ENCODE measurements around the gene CASTOR1. TPM values are rescaled to one million over a fixed set of nuclear protein-coding genes. Genes with fewer than 3 reads are reported as not detected.
A peak's percentile ranks its signal among the peaks of the same experiment; 100 is the strongest.

CASTOR1 gene
- total and polyA plus RNA-seq, 5 experiments from 2014 or later = 16.9 to 33.5 (median 20.4) TPM

- peak in 3 of 10 donors; percentile 35 to 42 (median 38) for DNase-seq
Measured at GRCh38 chr22:30307041-30307574, 17.8 kb upstream of the CASTOR1 start.

DNA sequence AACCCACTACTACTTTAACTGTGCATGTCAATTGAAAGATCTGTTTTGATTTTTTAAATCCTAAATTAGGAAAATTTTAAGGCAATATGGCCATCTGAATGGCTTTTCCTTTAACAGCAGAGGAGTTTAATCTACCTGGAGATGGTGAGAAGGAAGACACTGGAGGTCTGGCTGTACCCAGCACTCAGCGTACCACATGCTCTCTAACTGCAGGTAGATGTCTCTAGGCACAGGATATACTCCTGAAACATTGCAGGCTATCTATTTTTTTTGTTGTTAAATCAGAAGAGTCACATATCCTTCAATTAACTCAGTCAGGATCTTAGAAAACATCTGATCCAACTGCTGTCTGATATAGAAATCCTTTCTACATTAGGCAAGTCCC, 17.3 kb upstream of the CASTOR1 start:
- no peak for DNase-seq
- H3K36me3 Mint-ChIP-seq = peaks cover 0 to 19% (median 5%) of the 10 kb centered on the region in 3 donors

More at GRCh38 chr22:30307041-30307574, 17.8 kb upstream of the CASTOR1 start:
- peak overlapping the region; percentile 63 to 85 (median 74) for H3K4me3 Mint-ChIP-seq
- POLR2A ChIA-PET = interaction anchor here (1.1 to 14.6 kb wide), 8 partner anchors 14 to 986 kb away, joined by 5 to 424 read pairs (median 8); partner anchors contain the start of genes CASTOR1, CCDC157, PIK3IP1 and SEC14L2
- peaks cover 71 to 99% (median 99%) of the 10 kb centered on the region in 4 donors for H3K4me1 Mint-ChIP-seq
- H3K36me3 Mint-ChIP-seq = peaks cover 0 to 17% (median 5%) of the 10 kb centered on the region in 3 donors
- ATAC-seq = peak; percentile 3 to 11
- no peaks in the 10 kb centered on the region for H3K9me3 Mint-ChIP-seq
- no peaks in the 10 kb centered on the region for H3K27me3 Mint-ChIP-seq
- peak overlapping the region; percentile 94 to 100 (median 98) for H3K27ac Mint-ChIP-seq

GRCh38 chr22:30305906-30306626, 16.8 kb upstream of the CASTOR1 start:
- peak in 6 of 10 donors; percentile 40 to 91 (median 76) for DNase-seq
- Mint-ChIP-seq H3K4me1 (peaks cover 73 to 99% (median 99%) of the 10 kb centered on the region in 4 donors), H3K27me3 (no peaks in the 10 kb centered on the region), H3K27ac (peak overlapping the region; percentile 94 to 100 (median 98)), H3K4me3 (peak overlapping the region; percentile 63 to 85 (median 74)), H3K9me3 (no peaks in the 10 kb centered on the region), H3K36me3 (peaks cover 0 to 25% (median 9%) of the 10 kb centered on the region in 3 donors)
- POLR2A ChIA-PET = interaction anchor here (0.7 to 14.6 kb wide), 14 partner anchors 13 to 987 kb away, joined by 3 to 424 read pairs (median 6); partner anchors contain the start of genes CASTOR1, CCDC157, PIK3IP1 and RNF215
- ATAC-seq = peak; percentile 61 to 68

More for the DNA sequence above, 17.3 kb upstream of the CASTOR1 start:
- H3K4me1 Mint-ChIP-seq = peaks cover 72 to 99% (median 99%) of the 10 kb centered on the region in 4 donors
- no peaks in the 10 kb centered on the region for H3K27me3 Mint-ChIP-seq
- POLR2A ChIA-PET = interaction anchor here (1.1 to 14.6 kb wide), 8 partner anchors 13 to 986 kb away, joined by 5 to 424 read pairs (median 8); partner anchors contain the start of genes CASTOR1, CCDC157, PIK3IP1 and SEC14L2
- peak overlapping the region; percentile 94 to 100 (median 98) for H3K27ac Mint-ChIP-seq
- H3K9me3 Mint-ChIP-seq = no peaks in the 10 kb centered on the region
- peak; percentile 43 to 53 for ATAC-seq
- H3K4me3 Mint-ChIP-seq = peak overlapping the region; percentile 63 to 85 (median 74)

DNA sequence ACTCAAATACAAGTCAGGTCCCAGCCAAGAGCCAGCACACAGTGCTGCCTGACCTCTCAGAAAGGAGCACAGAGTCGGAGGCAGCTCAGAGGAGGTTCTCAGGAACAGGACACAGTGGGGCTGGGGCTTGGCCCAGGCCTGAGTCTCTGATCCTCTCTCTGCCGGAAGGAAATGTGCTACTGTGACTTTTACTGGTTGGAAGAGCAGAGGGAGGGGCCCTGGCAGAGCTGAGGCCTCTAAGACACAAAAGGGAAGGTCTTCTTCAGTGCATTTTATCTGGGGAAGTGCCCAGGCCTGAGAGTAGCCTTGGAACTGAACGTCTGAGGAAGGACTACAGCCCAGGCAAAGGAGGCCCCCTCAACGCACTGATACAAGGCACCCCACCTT, 16.2 kb upstream of the CASTOR1 start:
- H3K4me1 Mint-ChIP-seq = peaks cover 68 to 99% (median 99%) of the 10 kb centered on the region in 4 donors
- peak overlapping the region; percentile 94 to 100 (median 98) for H3K27ac Mint-ChIP-seq
- ATAC-seq (peak; percentile 43 to 55), DNase-seq (peak in 9 of 10 donors; percentile 37 to 73 (median 55))
- no peaks in the 10 kb centered on the region for H3K9me3 Mint-ChIP-seq
- H3K36me3 Mint-ChIP-seq = peaks cover 0 to 30% (median 12%) of the 10 kb centered on the region in 3 donors
- peak overlapping the region; percentile 63 to 85 (median 74) for H3K4me3 Mint-ChIP-seq
- POLR2A ChIA-PET = interaction anchor here (0.7 to 14.6 kb wide), 11 partner anchors 12 to 119 kb away, joined by 3 to 424 read pairs (median 6); partner anchors contain the start of genes CASTOR1, CCDC157, RNF215 and SEC14L2
- H3K27me3 Mint-ChIP-seq = no peaks in the 10 kb centered on the region

DNA sequence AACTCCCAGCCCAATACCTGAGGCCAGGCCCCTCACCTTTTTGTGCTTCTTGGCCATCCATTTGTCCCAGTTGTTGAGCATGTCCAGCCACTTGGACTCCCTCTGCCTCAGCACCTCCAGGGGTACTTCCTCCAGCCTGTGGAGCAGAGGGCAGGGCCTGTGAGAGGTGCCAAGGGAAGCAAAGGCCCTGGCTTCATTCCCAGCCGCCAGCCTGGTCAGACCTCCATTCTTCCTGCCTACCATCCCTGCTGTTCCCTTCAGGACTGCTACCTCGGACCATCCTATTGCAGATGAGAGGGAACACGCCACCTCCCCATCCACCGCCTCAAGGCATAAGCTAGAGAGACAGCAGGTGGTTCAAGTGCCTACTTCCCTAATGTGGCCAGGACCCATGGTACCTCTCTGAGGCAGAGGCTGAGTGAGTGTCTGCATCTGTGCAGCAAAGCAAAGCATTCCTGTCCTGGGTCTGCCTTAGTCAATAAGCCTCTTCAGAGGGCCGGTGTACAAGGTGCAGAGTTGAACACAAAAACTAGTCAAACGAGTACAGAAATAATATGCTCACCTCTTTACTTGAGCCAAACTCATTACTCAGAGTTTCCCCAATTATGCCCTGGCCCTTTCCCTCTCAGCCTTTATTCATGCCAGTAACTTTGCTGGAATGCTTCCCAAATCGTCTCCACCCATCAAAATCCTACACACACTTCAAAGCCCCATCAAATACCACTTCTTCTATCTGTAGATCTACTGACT, 15.4 kb upstream of the CASTOR1 start:
- Mint-ChIP-seq H3K36me3 (peaks cover 0 to 39% (median 16%) of the 10 kb centered on the region in 3 donors), H3K9me3 (no peaks in the 10 kb centered on the region), H3K4me3 (peak overlapping the region; percentile 63 to 85 (median 74)), H3K27ac (peak overlapping the region; percentile 94 to 100 (median 98)), H3K27me3 (no peaks in the 10 kb centered on the region), H3K4me1 (peaks cover 60 to 99% (median 92%) of the 10 kb centered on the region in 4 donors)
- POLR2A ChIA-PET = interaction anchor here (1.1 to 14.6 kb wide), 7 partner anchors 11 to 119 kb away, joined by 4 to 424 read pairs (median 8); partner anchors contain the start of genes CASTOR1, CCDC157, RNF215 and SEC14L2
- DNase-seq (no peak), ATAC-seq (no peak)

- Mint-ChIP-seq H3K27ac (peak overlapping the region; percentile 94 to 100 (median 98)), H3K27me3 (no peaks in the 10 kb centered on the region), H3K4me3 (peak overlapping the region; percentile 43 to 81 (median 71)), H3K4me1 (peaks cover 60 to 99% (median 91%) of the 10 kb centered on the region in 4 donors), H3K9me3 (no peaks in the 10 kb centered on the region), H3K36me3 (peaks cover 0 to 57% (median 21%) of the 10 kb centered on the region in 3 donors)
- POLR2A ChIA-PET = interaction anchor here (0.5 to 14.6 kb wide), 7 partner anchors 9 to 121 kb away, joined by 3 to 424 read pairs (median 4); partner anchors contain the start of genes CASTOR1, SF3A1 and TBC1D10A
- ATAC-seq (no peak), DNase-seq (no peak)
Measured at GRCh38 chr22:30302810-30303138, 13.5 kb upstream of the CASTOR1 start.

GRCh38 chr22:30301995-30302809, 12.9 kb upstream of the CASTOR1 start:
- peaks cover 62 to 99% (median 91%) of the 10 kb centered on the region in 4 donors for H3K4me1 Mint-ChIP-seq
- peaks cover 0 to 62% (median 21%) of the 10 kb centered on the region in 3 donors for H3K36me3 Mint-ChIP-seq
- H3K4me3 Mint-ChIP-seq = peak overlapping the region; percentile 43 to 87 (median 71)
- DNase-seq = peak in 1 of 10 donors; percentile 40
- no peaks in the 10 kb centered on the region for H3K27me3 Mint-ChIP-seq
- H3K27ac Mint-ChIP-seq = peak overlapping the region; percentile 94 to 100 (median 98)
- POLR2A ChIA-PET = interaction anchor here (0.6 to 14.6 kb wide), 6 partner anchors 9 to 122 kb away, joined by 3 to 424 read pairs (median 6); partner anchors contain the start of genes CASTOR1, SF3A1 and TBC1D10A
- no peaks in the 10 kb centered on the region for H3K9me3 Mint-ChIP-seq
- ATAC-seq = no peak

GRCh38 chr22:30299322-30299721, 10.0 kb upstream of the CASTOR1 start:
- H3K4me3 Mint-ChIP-seq = peak overlapping the region in 5 of 10 donors; percentile 31 to 86 (median 72)
- ATAC-seq (no peak), DNase-seq (no peak)
- POLR2A ChIA-PET = interaction anchor here (1.7 to 14.6 kb wide), 5 partner anchors 4 to 57 kb away, joined by 6 to 416 read pairs (median 348); partner anchors contain the start of genes CASTOR1, CCDC157, SF3A1 and TBC1D10A
- peaks cover 56 to 99% (median 86%) of the 10 kb centered on the region in 4 donors for H3K4me1 Mint-ChIP-seq
- peaks cover 0 to 67% (median 27%) of the 10 kb centered on the region in 3 donors for H3K36me3 Mint-ChIP-seq
- H3K27me3 Mint-ChIP-seq = no peaks in the 10 kb centered on the region
- no peaks in the 10 kb centered on the region for H3K9me3 Mint-ChIP-seq
- H3K27ac Mint-ChIP-seq = peak overlapping the region; percentile 32 to 100 (median 96)

- ATAC-seq = no peak
- Mint-ChIP-seq H3K4me1 (peaks cover 53 to 99% (median 80%) of the 10 kb centered on the region in 4 donors), H3K9me3 (no peaks in the 10 kb centered on the region), H3K27me3 (no peaks in the 10 kb centered on the region), H3K27ac (peak overlapping the region; percentile 92 to 100 (median 97)), H3K4me3 (peak overlapping the region in 9 of 10 donors; percentile 3 to 82 (median 74)), H3K36me3 (peaks cover 0 to 70% (median 29%) of the 10 kb centered on the region in 3 donors)
- no peak for DNase-seq
- POLR2A ChIA-PET = interaction anchor here (1.0 to 14.6 kb wide), 9 partner anchors 5 to 126 kb away, joined by 3 to 416 read pairs (median 6); partner anchors contain the start of genes CASTOR1, CCDC157, RNF215 and SF3A1
Measured at GRCh38 chr22:30297991-30298701, 8.8 kb upstream of the CASTOR1 start.

- POLR2A ChIA-PET = interaction anchor here (0.5 to 14.6 kb wide), 9 partner anchors 4 to 127 kb away, joined by 3 to 416 read pairs (median 6); partner anchors contain the start of genes CASTOR1, CCDC157, RNF215 and SF3A1
Measured at GRCh38 chr22:30297276-30297990, 8.1 kb upstream of the CASTOR1 start.

More at GRCh38 chr22:30297276-30297990, 8.1 kb upstream of the CASTOR1 start:
- peak overlapping the region in 9 of 10 donors; percentile 44 to 82 (median 74) for H3K4me3 Mint-ChIP-seq
- H3K9me3 Mint-ChIP-seq = no peaks in the 10 kb centered on the region
- peaks cover 0 to 70% (median 35%) of the 10 kb centered on the region in 3 donors for H3K36me3 Mint-ChIP-seq
- peak overlapping the region; percentile 92 to 100 (median 97) for H3K27ac Mint-ChIP-seq
- H3K27me3 Mint-ChIP-seq = no peaks in the 10 kb centered on the region
- H3K4me1 Mint-ChIP-seq = peaks cover 45 to 94% (median 74%) of the 10 kb centered on the region in 4 donors
- DNase-seq = no peak
- ATAC-seq = no peak
